Peyer's patch (tissue), 4 donors: ENCODE measurements around the gene DOCK3.

Experiments used
- CTCF ChIP-seq, 6 experiments: fragments of 450-650 bp in 4 of 6; fragments of 200-600 bp in 2 of 6; sonication (generic) in 1 of 6; IDR thresholded peaks; one replicate each; pipeline ENCODE4 v1.5.1; 2017 to 2019; ENCODE audit warnings: antibody characterized with exemption in 6 of 6, mild to moderate bottlenecking in 3 of 6, moderate library complexity in 1 of 6
- POLR2A ChIP-seq, 2 donors: fragments of 450-650 bp; IDR thresholded peaks; one replicate each; pipeline ENCODE4 v1.5.1; 2017; ENCODE audit warnings: antibody characterized with exemption in 2 of 2, mild to moderate bottlenecking in 2 of 2, moderate library complexity in 2 of 2

GRCh38 chr3:50673931-50674330 lies 796 bp upstream of the DOCK3 start:
- TF ChIP-seq CTCF (IDR thresholded peaks at IDR 0.05) (no peak), POLR2A (IDR thresholded peaks at IDR 0.05) (no peak)
